Umbilical cord (tissue), 2 donors: ENCODE measurements around the gene RASA2. TPM values are rescaled to one million over a fixed set of nuclear protein-coding genes. Genes with fewer than 3 reads are reported as not detected.
"Not testable (repeated sequence)": the region's sequence is repeated elsewhere in the genome, so short reads cannot be mapped to it uniquely, and the experiment has no call there.

Experiments used
- DNase-seq: peaks from one replicate; pipeline ENCODE4 v3.0.0-alpha.2; 2015; ENCODE audit warnings: low spot score
- total RNA-seq: library from RNA; depleted of rRNA; stranded (reverse); fragments of >200 nt; gene quantifications from one replicate; pipeline ENCODE4 v1.2.3, GENCODE V29; 2014; ENCODE audit warnings: low replicate concordance; ENCODE audit not compliant: insufficient read depth

Gene RASA2
- total RNA-seq, 1 donor from 2014 or later: 16.9 TPM

DNA sequence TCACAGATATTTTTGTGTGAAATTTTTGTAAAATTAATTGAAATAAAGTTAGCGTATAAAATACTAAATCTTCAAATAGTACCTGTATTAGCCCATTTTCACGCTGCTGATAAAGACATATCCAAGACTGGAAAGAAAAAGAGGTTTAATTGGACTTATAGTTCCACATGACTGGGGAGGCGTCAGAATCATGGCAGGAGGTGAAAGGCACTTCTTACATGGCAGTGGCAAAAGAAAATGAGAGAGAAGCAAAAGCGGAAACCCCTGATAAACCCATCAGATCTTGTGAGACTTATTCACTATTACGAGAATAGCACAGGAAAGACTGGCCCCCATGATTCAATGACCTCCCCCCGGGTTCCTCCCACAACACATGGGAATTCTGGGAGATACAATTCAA lies 49.2 kb downstream of the RASA2 start:
- not testable (repeated sequence) for DNase-seq

DNA sequence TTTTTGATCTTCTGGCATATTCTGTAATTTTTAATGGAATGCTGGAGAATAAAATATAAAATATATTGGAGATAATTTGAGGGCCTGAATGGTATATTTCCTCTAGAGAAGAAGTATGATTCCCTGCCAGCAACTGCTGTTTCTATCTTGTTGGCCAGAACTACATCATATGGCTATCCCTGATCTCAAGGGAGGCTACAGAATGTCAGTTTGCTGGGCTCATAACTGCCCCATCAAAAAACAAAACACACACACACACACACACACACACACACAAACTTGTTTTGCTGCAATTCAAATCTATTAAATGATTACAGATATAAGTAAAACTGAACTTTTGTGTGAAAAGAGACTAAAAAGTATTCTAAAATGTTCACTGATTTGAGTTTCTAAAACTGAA lies 51.0 kb downstream of the RASA2 start:
- no peak for DNase-seq

DNA sequence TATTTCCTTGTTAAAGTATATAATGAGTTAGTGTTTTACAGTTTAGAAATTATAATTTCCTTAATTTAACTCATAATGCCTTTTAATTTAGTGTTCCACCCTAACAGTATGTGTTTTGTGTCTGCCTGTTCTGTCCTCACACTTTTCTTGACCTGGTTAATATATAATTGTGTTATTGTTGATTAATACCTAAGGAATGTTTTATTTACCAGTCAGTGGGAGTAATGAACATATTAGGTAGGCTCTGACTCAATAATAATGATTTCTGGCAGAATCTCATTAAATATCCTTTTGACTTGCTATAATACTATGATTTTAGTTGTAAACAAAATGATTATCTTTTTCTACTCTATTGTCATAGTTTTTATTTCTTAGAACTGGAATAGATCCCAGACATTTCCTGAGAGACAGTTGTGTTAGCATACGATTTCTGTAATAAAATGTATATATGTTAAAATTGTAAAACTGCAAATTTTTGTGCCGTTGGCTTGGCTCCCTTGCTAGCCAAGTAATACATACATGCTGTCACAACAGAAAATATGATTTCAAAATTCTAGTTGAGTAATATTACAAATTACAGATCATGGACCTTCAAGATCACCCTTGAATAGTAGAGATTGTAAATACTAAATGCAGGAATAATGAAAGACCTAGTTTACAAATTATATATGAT lies 51.9 kb downstream of the RASA2 start:
- DNase-seq: no peak

GRCh38 chr3:141539431-141540187 lies 52.8 kb downstream of the RASA2 start:
- DNase-seq: no peak

DNA sequence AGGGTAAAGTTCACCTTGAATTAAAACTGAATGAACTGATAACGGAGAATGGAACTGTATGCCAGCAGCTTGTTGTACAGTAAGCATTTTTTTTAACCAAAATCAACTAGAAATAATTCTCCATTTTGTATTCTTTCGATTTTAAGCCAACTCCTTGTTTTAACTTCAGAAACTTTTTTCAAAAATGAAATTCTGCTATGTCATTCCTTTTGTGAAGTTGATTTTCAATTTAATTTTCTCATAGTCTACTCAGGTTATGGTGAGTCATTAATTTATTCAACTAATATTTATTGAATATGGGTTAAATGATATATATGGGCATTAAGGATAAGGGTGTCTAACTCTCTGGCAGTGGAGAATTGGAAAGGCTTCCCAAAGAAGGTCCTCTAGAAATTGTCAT lies 53.7 kb downstream of the RASA2 start:
- DNase-seq: no peak

DNA sequence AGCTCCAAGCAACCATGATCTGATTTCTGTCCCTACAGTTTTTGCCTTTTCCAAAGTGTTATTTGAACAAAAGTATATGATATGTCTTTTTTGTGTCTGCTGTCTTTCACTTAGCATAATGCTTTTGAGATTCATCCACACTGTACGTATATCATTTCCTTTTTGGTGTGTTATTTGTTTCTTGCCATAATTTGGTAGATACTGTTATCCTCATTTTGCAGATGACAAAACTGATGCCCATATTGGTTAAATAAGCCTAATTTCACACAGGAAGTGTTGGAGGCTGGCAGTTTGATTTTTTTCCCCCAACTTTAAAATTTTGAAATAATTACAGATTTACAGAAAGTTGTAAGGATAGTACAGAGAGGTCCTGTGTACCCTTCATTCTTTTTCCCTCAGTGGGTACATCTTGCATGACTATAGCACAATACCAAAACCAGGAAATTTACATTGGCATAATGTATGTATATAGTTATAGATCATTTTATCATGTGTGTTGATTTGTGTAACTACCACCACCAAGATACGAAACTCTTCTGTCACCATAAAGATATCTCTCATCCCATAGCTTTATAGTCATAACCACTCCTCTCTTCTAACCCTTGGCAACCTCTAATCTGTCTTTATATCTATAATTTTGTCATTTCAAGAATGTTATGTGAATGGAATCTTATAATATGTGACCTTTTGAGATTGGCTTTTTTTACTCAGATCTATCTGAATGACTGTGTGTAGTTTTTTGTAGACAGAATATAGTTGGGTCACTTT lies 55.6 kb downstream of the RASA2 start:
- DNase-seq: no peak

DNA sequence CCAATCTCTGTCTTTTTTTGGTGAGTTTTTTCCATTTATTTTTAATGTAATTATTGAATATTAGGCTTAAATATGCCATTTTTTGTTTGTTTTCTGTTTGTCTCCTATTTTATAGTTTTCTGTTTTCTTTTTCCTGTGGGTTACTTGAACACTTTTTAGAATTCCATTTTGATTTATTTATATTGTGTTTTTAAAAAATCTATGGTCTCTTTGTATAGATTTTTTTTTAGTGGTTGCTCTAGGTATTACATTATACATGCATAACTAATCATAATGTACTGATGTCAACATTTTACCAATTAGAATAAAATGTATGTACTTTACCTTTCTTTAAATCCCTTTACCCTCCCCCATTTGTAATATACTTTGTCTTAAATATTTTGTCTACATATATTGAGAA lies 56.2 kb downstream of the RASA2 start:
- no peak for DNase-seq

- no peak for DNase-seq
Measured at GRCh38 chr3:141544697-141545096, 57.9 kb downstream of the RASA2 start.

DNA sequence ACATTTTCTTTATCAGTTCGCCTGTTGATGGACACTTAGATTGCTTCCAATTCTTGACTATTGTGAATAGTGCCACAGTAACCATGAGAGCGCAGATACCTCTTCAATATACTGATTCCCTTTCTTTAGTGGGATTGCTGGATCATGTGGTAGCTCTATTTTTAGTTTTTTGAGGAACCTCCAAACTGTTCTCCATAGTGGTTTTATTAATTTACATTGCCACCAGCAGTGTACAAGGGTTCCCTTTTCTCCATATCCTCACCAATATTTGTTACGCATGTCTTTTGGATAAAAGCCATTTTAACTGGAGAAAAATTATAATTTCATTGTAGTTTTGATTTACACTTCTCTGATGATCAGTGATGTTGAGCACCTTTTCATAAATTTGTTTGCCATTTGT lies 59.3 kb downstream of the RASA2 start:
- DNase-seq: no peak

- no peak for DNase-seq
Measured at GRCh38 chr3:141546586-141546985, 59.8 kb downstream of the RASA2 start.

- no peak for DNase-seq
Measured at GRCh38 chr3:141547791-141548190, 61.0 kb downstream of the RASA2 start.

DNA sequence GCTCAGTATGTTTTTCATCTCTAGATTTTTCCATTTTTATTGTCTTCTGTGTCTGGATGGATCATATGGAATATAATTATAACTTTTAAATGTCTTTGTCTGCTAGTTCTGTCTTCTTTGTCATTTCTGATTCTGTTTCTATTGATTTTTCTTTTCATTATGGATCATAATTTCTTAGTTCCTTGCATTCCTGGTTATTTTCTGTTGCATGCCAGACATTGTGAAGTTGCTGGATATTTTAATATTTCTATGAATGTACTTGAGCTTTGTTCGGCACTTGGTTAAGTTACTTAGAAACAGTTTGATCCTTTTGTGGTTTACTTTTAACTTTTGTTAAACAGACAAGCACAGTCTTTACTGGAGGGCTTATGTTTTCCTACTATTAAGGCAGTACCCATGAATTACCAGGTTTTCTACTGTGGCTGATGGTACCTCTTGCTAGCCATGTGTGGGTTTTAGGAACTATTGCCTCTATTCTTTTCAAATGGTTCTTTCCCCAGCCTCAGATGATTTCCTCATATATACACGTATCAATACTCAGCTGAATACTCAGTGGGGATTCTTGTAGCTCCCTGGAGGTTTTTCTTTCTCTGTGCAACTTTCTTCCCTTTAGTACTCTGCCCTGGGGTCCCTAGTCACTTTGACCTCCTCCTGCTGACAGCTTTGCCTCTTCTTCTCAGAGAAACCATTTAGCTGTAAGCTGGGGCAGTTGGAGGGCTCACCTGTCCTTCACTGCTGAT lies 64.3 kb downstream of the RASA2 start:
- DNase-seq: no peak

- no peak for DNase-seq
Measured at GRCh38 chr3:141552440-141552991, 65.7 kb downstream of the RASA2 start.

GRCh38 chr3:141553055-141553454 lies 66.2 kb downstream of the RASA2 start:
- DNase-seq: no peak

- no peak for DNase-seq
Measured at GRCh38 chr3:141556034-141556433, 69.2 kb downstream of the RASA2 start.

DNA sequence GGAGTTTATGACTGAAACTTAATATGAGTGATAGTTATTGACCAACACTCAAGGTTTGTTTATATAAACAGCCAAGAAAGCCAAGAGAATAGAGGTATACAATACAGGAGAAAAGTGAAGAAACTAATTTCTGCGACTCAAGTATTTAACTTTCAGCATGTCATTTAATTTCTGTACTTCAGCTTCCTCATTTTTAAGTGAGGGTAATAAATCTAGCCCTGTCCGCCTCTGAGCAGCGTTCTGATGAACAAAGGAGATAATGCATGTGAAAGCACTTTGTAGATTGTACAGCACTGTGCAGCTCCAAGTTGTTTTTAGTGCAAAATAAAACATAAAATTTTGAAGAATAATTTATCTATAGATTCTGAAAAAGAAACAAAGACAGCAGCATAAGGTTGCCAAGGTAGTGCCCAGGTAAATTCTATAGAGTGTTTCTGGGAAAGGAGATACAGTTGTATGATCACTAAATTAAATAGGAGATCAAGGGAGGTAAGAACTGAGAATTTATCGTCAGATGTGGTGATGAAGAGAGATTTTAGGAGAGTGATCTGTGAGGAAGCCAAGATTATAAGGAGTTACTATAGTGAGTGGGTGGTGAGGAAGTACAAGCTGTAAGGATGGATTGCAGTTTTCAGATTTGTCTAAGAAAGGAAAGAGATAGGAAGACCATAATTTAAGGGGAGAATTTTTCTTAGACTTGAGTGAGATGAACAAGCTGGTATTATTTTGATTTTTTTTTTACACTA lies 71.3 kb downstream of the RASA2 start:
- peak; percentile 41 for DNase-seq

GRCh38 chr3:141561426-141562034 lies 74.7 kb downstream of the RASA2 start:
- DNase-seq: peak; percentile 78

DNA sequence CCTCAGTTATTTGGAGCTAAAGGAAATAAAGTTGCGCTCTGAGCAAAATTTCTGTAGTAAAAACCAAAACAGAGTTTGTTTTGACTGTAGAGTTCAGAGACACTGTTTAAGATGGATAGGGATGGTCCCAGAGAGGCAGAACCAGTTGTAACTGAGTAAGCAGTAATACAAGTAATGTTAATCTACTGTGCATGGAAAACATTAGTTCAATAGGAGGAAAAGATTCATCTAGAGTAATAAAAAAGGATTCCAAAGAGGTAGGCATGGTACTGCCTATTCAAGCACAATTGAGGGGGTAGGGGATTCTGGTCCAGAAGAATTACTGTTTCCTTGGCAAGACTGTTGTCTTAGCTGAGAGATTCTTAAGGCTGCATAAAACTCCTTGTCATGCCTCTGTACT lies 77.4 kb downstream of the RASA2 start:
- DNase-seq: no peak

DNA sequence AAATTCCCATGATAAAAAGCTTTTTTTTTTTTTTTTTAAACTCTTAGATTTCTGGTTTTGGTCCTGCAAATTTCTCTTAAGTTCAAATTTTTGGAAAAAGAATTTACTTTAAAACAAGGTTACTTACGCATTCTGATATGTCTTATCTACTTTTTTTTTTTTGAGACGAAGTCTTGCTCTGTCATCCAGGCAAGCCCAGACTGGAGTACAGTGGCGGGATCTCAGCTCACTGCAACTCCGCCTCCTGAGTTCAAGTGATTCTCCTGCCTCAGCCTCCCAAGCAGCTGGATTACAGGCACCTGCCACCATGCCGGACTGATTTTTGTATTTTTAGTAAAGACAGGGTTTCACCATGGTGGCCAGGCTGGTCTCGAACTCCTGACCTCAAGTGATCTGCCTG lies 83.2 kb downstream of the RASA2 start:
- DNase-seq: no peak
